Esophagus muscularis mucosa (tissue), 2 donors: ENCODE measurements around the gene PER2.

Experiments used
- POLR2A ChIP-seq: fragments of 450-650 bp; IDR thresholded peaks from one replicate; pipeline ENCODE4 v1.6.1; 2017; ENCODE audit warnings: antibody characterized with exemption, moderate library complexity, mild to moderate bottlenecking, low read depth
- POLR2AphosphoS5 ChIP-seq, 2 donors: sonication (generic); formaldehyde crosslinking; IDR thresholded peaks; one replicate each; pipeline ENCODE4 v1.6.1; 2017; ENCODE audit warnings: antibody characterized with exemption in 2 of 2

- TF ChIP-seq POLR2AphosphoS5 (IDR thresholded peaks at IDR 0.05) (no peak), POLR2A (no peak)
Observed at GRCh38 chr2:238284802-238285515, 3.5 kb downstream of the PER2 start.
